H1 (cell line): Measurements from ENCODE around the gene PPARGC1A. TPM values are rescaled to one million over a fixed set of nuclear protein-coding genes. Genes with fewer than 3 reads are reported as not detected.

Source experiments
- CTCF ChIA-PET: fragments of 300-600 bp; sonication (Branson Sonifier 250); formaldehyde crosslinking; loops from one replicate; lab custom pipeline; 2021; ENCODE audit not compliant: partially characterized antibody; lab: Charles Lee
- POLR2A ChIA-PET: fragments of 300-600 bp; sonication (Branson Sonifier 250); formaldehyde crosslinking; loops from one replicate; lab custom pipeline; 2021; ENCODE audit warnings: inconsistent platforms; ENCODE audit not compliant: partially characterized antibody; lab: Charles Lee
- DNase-seq, 2 experiments: peaks; one replicate each; pipeline versions ENCODE4 v3.0.0 to v3.0.0-alpha.2; 2010 to 2022; ENCODE audit warnings: low spot score in 2 of 2, low read depth in 1 of 2, mixed read lengths in 1 of 2
- FAIRE-seq: peaks from 2 replicates; lab custom pipeline; 2011; peaks lifted over from hg19 to GRCh38; lab: Jason Lieb, UNC
- H2AFZ ChIP-seq: 2 replicates; pipeline ENCODE4 v1.8.1; 2012; ENCODE audit warnings: low read length, inconsistent platforms
- H2AK5ac ChIP-seq: 2 replicates; pipeline ENCODE4 v1.6.1; 2013; ENCODE audit warnings: low read depth, low read length
- H2BK120ac ChIP-seq: replicated peaks from 2 replicates; pipeline ENCODE3; 2013; ENCODE audit warnings: low read depth, low read length, inconsistent platforms
- H2BK12ac ChIP-seq: 2 replicates; pipeline ENCODE4 v1.6.1; 2013; ENCODE audit warnings: low read depth, low read length
- H2BK15ac ChIP-seq: 2 replicates; pipeline ENCODE4 v1.6.1; 2013; ENCODE audit warnings: low read length
- H2BK20ac ChIP-seq: 2 replicates; pipeline ENCODE4 v1.6.1; 2013; ENCODE audit warnings: low read length
- H2BK5ac ChIP-seq: 2 replicates; pipeline ENCODE4 v1.6.1; 2013; ENCODE audit warnings: low read depth, low read length
- H3K14ac ChIP-seq: 2 replicates; pipeline ENCODE4 v1.6.1; 2013; ENCODE audit warnings: inconsistent platforms; ENCODE audit not compliant: insufficient read length
- H3K18ac ChIP-seq: 2 replicates; pipeline ENCODE4 v1.6.1; 2013; ENCODE audit warnings: low read length; ENCODE audit errors: extremely low read depth
- H3K23ac ChIP-seq: 2 replicates; pipeline ENCODE4 v1.6.1; 2013; ENCODE audit warnings: inconsistent platforms; ENCODE audit not compliant: insufficient read length
- H3K23me2 ChIP-seq: 2 replicates; pipeline ENCODE4 v1.6.1; 2013; ENCODE audit warnings: low read depth, low read length
- H3K27ac ChIP-seq: 2 replicates; pipeline ENCODE4 v1.6.1; 2011; ENCODE audit warnings: low read depth, low read length, inconsistent platforms
- H3K27me3 ChIP-seq, 4 experiments: replicated peaks in 1 of 4; 1 replicate in 1 of 4; 2 replicates in 3 of 4; pipeline versions ENCODE4 v1.6.1 to v1.8.1; 2011 to 2013; ENCODE audit warnings: low read length in 3 of 4, mild to moderate bottlenecking in 3 of 4, inconsistent platforms in 2 of 4, mixed read lengths in 2 of 4, moderate library complexity in 1 of 4; ENCODE audit not compliant: control insufficient read depth in 3 of 4, insufficient read depth in 3 of 4; ENCODE audit errors: extremely low read depth in 1 of 4
- H3K36me3 ChIP-seq, 4 experiments: 2 replicates each; pipeline versions ENCODE4 v1.6.1 to v1.8.1; 2011 to 2013; ENCODE audit warnings: mild to moderate bottlenecking in 4 of 4, low read length in 3 of 4, moderate library complexity in 2 of 4, control low read depth in 1 of 4, inconsistent platforms in 1 of 4; ENCODE audit not compliant: insufficient read depth in 4 of 4, control insufficient read depth in 2 of 4
- H3K4ac ChIP-seq: replicated peaks from 2 replicates; pipeline ENCODE3; 2013; ENCODE audit warnings: low read length, low read depth, mixed read lengths, inconsistent platforms; ENCODE audit not compliant: insufficient read length
- H3K4me1 ChIP-seq, 4 experiments: replicated peaks in 1 of 4; 1 replicate in 1 of 4; 2 replicates in 3 of 4; pipeline versions ENCODE4 v1.6.1 to v1.8.1; 2011 to 2013; ENCODE audit warnings: low read length in 3 of 4, inconsistent platforms in 2 of 4, mixed read lengths in 1 of 4; ENCODE audit not compliant: insufficient read depth in 4 of 4, control insufficient read depth in 3 of 4
- H3K4me2 ChIP-seq, 2 experiments: 2 replicates each; pipeline versions ENCODE4 v1.6.1 to v1.8.1; 2011 to 2013; ENCODE audit warnings: low read depth in 2 of 2, low read length in 2 of 2, control low read depth in 1 of 2, inconsistent platforms in 1 of 2, mild to moderate bottlenecking in 1 of 2; ENCODE audit not compliant: insufficient read depth in 1 of 2
- H3K4me3 ChIP-seq, 4 experiments: fragments of 200-600, 300-600 bp in 1 of 4; sonication (generic), shearing (Covaris generic), sonication (Bioruptor Twin) in 1 of 4; 2 replicates each; pipeline versions ENCODE4 v1.5.1 to v1.8.1; 2011 to 2016; ENCODE audit warnings: low read length in 4 of 4, low read depth in 3 of 4, control low read depth in 2 of 4, inconsistent platforms in 2 of 4, mild to moderate bottlenecking in 2 of 4, mixed read lengths in 1 of 4, moderate library complexity in 1 of 4; ENCODE audit not compliant: insufficient read depth in 2 of 4; ENCODE audit errors: extremely low read depth in 1 of 4
- H3K56ac ChIP-seq: replicated peaks from 2 replicates; pipeline ENCODE3; 2013; ENCODE audit warnings: low read depth, mild to moderate bottlenecking, mixed read lengths, low read length, inconsistent platforms; ENCODE audit not compliant: insufficient read length
- H3K79me1 ChIP-seq: 2 replicates; pipeline ENCODE4 v1.6.1; 2013; ENCODE audit warnings: low read depth, low read length, control low read depth
- H3K79me2 ChIP-seq, 2 experiments: 2 replicates each; pipeline versions ENCODE4 v1.6.1 to v1.8.1; 2012 to 2013; ENCODE audit warnings: low read length in 2 of 2, mild to moderate bottlenecking in 2 of 2, inconsistent platforms in 1 of 2; ENCODE audit not compliant: insufficient read depth in 2 of 2, control insufficient read depth in 1 of 2
- H3K9ac ChIP-seq, 4 experiments: replicated peaks in 1 of 4; 1 replicate in 1 of 4; 2 replicates in 3 of 4; pipeline versions ENCODE4 v1.6.1 to v1.8.1; 2011 to 2013; ENCODE audit warnings: low read depth in 3 of 4, low read length in 3 of 4, control low read depth in 2 of 4, mild to moderate bottlenecking in 2 of 4, moderate library complexity in 2 of 4, inconsistent platforms in 1 of 4; ENCODE audit errors: extremely low read depth in 1 of 4
- H3K9me3 ChIP-seq, 2 experiments: 2 replicates each; pipeline versions ENCODE4 v1.6.1 to v1.8.1; 2012 to 2013; ENCODE audit warnings: mild to moderate bottlenecking in 2 of 2, moderate library complexity in 2 of 2, control low read depth in 1 of 2, inconsistent platforms in 1 of 2, low read depth in 1 of 2, low read length in 1 of 2, mixed read lengths in 1 of 2; ENCODE audit not compliant: insufficient read depth in 2 of 2
- H4K20me1 ChIP-seq, 2 experiments: replicated peaks in 1 of 2; 2 replicates each; pipeline versions ENCODE3 to v1.8.1; 2011 to 2013; ENCODE audit warnings: inconsistent platforms in 2 of 2, low read length in 2 of 2, mild to moderate bottlenecking in 1 of 2; ENCODE audit not compliant: insufficient read depth in 2 of 2, control insufficient read depth in 1 of 2
- H4K5ac ChIP-seq: 2 replicates; pipeline ENCODE4 v1.6.1; 2013; ENCODE audit warnings: low read length, low read depth, mixed read lengths, inconsistent platforms; ENCODE audit not compliant: insufficient read length
- H4K8ac ChIP-seq: 2 replicates; pipeline ENCODE4 v1.8.0; 2013; ENCODE audit warnings: mild to moderate bottlenecking, moderate library complexity, low read length, inconsistent platforms; ENCODE audit not compliant: insufficient read depth; ENCODE audit errors: extremely low read depth
- H4K91ac ChIP-seq: replicated peaks from 2 replicates; pipeline ENCODE3; 2013; ENCODE audit warnings: low read length, mixed read lengths, inconsistent platforms; ENCODE audit not compliant: insufficient read length
- EZH2 ChIP-seq: fragments of 200-600 bp; sonication (generic); IDR thresholded peaks from 2 replicates; pipeline ENCODE4 v1.7.1; 2012; ENCODE audit warnings: low read depth, mild to moderate bottlenecking, moderate library complexity, low read length, inconsistent platforms; ENCODE audit not compliant: severe bottlenecking
- WGBS, 2 experiments: shearing (Covaris generic) in 1 of 2; methylation state at CpG; one replicate each; pipeline versions ENCODE4 v1.1.6 to v1.1.7; 2013 to 2015; ENCODE audit warnings: low lambda C conversion rate in 2 of 2, mixed read lengths in 2 of 2, inconsistent platforms in 1 of 2, low coverage in 1 of 2, missing lambda C conversion rate in 1 of 2; ENCODE audit not compliant: insufficient replicate concordance in 2 of 2, insufficient coverage in 1 of 2, insufficient read length in 1 of 2; ENCODE audit errors: extremely low coverage in 1 of 2, missing lambda C conversion rate in 1 of 2; 5-methylcytosine and 5-hydroxymethylcytosine counted together
- polyA plus RNA-seq, 7 experiments: library from polyadenylated mRNA; depleted of rRNA in 3 of 7; stranded (reverse) in 5 of 7; unstranded in 2 of 7; fragments of >200 nt in 5 of 7; fragments of 200-250 nt in 2 of 7; gene quantifications; 1 replicate in 5 of 7; 2 replicates in 1 of 7; 4 replicates in 1 of 7; pipeline versions ENCODE4 v1.2.1 to v1.2.3, GENCODE V29; 2011 to 2013; ENCODE audit warnings: missing spikeins in 2 of 7, mixed read lengths in 2 of 7
- total RNA-seq: library from RNA; stranded (reverse); fragmentation: NEBNext Ultra II Directional; extraction: Animal tissue kit (Norgen Biotek cat#: 25700); gene quantifications from 2 replicates; pipeline ENCODE4 v1.2.1, GENCODE V29; 2021

Gene PPARGC1A
- total and polyA plus RNA-seq, 2 of the 8 experiments (the other 6 are each of a cell fraction or from before 2014, with no cell fraction given): 0.54 to 1.4 TPM

GRCh38 chr4:23805450-23805851 lies 84.4 kb downstream of the PPARGC1A start:
- Histone ChIP-seq H3K36me3 (no peaks in the 10 kb centered on the region), H2AK5ac (no peak overlapping the region), H4K91ac (no peak overlapping the region), H2BK12ac (no peak overlapping the region), H3K18ac (no peak overlapping the region), H3K23me2 (peaks cover 3% of the 10 kb centered on the region; the same call in 1 of the 2 replicates), H3K23ac (no peak overlapping the region), H3K79me1 (no peaks in the 10 kb centered on the region), H2BK15ac (no peak overlapping the region), H2BK120ac (no peak overlapping the region), H3K4me1 (peaks cover 0 to 3% (median 0%) of the 10 kb centered on the region in 4 experiments; a peak in 1 of 7 replicates), H3K9ac (no peak overlapping the region), H3K14ac (no peak overlapping the region), H3K56ac (no peak overlapping the region), H3K9me3 (no peaks in the 10 kb centered on the region), H4K8ac (no peak overlapping the region), H3K4me3 (no peak overlapping the region), H3K4ac (no peak overlapping the region), H2BK5ac (no peak overlapping the region), H2AFZ (no peak overlapping the region), H4K20me1 (no peaks in the 10 kb centered on the region), H2BK20ac (no peak overlapping the region), H3K27ac (no peak overlapping the region), H3K79me2 (no peaks in the 10 kb centered on the region; a peak in 1 of 4 replicates), H3K27me3 (peaks cover 0 to 1% (median 0%) of the 10 kb centered on the region in 4 experiments; a peak in 1 of 7 replicates), H3K4me2 (no peak overlapping the region), H4K5ac (no peak overlapping the region)
- DNase-seq (no peak), FAIRE-seq (no peak)
- 88% methylated on average over 5 of the region's 5 CpGs; no CpG with 5 or more reads in 1 of the 2 experiments for WGBS, 2 experiments
- no peak for TF ChIP-seq EZH2
- CTCF ChIA-PET: interaction anchor here (0.6 to 0.7 kb wide), 2 partner anchors 14 to 247 kb away, joined by 3 read pairs; no protein-coding TSS in a partner anchor
- POLR2A ChIA-PET: no interaction called here
